ENCODE measurements around the gene TSPAN14.

The TSPAN14 gene

DNA sequence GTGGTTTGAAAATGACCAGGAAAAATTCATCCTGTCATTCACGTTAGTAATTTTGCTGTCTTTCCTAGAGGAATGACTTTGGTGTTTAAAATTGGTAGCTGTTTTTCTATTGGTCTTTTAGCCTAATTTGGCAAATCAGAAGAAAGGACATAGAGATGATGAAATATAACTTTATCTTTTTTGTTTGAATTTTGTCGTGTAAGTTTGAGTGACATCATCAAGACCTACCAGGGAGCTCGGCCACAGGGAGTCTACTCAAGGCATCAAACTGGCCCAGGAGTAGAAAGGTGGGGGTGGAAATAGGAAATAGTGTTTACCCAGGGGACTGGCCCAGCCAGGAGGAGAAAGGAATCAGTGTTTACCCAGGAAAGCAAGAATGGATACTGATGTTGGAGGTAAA lies 21.0 kb upstream of the TSPAN14 start:
- TF ChIP-seq, protein P1, sequence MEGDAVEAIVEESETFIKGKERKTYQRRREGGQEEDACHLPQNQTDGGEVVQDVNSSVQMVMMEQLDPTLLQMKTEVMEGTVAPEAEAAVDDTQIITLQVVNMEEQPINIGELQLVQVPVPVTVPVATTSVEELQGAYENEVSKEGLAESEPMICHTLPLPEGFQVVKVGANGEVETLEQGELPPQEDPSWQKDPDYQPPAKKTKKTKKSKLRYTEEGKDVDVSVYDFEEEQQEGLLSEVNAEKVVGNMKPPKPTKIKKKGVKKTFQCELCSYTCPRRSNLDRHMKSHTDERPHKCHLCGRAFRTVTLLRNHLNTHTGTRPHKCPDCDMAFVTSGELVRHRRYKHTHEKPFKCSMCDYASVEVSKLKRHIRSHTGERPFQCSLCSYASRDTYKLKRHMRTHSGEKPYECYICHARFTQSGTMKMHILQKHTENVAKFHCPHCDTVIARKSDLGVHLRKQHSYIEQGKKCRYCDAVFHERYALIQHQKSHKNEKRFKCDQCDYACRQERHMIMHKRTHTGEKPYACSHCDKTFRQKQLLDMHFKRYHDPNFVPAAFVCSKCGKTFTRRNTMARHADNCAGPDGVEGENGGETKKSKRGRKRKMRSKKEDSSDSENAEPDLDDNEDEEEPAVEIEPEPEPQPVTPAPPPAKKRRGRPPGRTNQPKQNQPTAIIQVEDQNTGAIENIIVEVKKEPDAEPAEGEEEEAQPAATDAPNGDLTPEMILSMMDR (IDR thresholded peaks at IDR 0.05) = no peak

DNA sequence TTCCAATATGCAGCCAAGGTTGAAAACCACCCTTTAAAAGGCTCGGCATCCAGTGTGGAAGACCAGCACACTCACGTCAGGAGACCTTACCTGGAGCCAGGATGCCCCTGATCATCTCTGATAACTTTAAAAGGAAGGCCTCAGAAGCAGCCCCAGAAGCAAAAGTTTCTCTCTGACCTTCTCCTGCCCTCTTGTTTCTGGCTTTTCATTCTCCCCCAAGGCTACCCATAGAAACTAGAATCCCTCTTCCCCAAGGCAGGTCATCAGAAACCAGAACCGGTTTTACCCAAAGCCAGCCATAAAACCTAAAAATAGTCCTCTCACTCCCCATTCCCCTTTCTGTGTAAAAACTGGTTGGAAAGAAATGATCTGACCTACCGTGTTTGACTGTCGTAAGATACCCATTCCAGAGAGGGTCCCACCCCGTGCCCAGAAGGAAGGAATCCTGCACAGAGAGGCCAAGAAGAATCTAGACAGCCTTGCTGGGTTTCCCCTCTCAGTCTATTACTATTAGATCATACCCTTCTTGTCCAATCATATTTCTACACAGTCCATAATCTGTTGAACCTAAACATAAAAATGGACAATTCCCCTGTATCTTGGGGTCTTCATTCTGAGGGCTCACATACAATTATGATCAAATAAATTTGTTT lies 17.5 kb upstream of the TSPAN14 start:
- TF ChIP-seq, protein P1 (IDR thresholded peaks at IDR 0.05) = no peak

DNA sequence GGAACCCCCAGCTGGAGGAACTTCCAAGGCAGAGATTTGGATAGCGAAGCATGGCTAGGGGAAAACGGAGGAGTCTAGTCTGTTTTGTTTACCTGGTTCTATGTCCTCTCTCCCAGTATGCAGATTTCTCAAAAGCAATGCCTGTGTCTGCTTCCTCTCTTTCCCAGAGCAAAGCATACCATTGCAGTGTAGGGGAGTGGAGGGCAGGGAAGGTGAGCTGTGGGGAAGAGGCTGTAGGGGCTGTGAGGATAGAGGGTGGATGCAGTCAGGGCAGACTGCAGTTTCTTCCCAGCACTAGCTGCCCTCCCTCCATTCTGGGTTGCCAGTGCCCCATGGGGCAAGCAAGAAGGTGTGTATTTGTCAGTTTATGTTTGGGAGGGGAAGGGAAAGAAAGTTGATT lies 16.9 kb upstream of the TSPAN14 start:
- TF ChIP-seq, protein P1 (IDR thresholded peaks at IDR 0.05) = no peak

DNA sequence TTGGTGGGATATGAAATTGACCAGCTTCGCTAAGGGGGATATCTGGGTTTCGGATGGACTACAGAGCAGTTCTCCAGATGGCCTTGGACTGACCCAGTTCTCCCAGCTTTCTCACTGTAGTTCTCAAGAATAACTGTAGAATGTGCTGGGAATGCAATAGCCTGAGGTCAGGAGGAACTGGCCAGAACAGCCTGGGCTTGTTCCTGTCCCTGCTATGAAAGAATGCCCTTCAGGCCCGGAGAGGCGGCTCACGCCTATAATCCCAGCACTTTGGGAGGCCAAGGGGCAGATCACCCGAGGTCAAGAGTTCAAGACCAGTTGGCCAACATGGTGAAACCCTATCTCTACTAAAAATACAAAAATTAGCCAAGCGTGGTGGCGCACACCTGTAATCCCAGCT lies 12.3 kb upstream of the TSPAN14 start:
- TF ChIP-seq, protein P1 (IDR thresholded peaks at IDR 0.05) = no peak

DNA sequence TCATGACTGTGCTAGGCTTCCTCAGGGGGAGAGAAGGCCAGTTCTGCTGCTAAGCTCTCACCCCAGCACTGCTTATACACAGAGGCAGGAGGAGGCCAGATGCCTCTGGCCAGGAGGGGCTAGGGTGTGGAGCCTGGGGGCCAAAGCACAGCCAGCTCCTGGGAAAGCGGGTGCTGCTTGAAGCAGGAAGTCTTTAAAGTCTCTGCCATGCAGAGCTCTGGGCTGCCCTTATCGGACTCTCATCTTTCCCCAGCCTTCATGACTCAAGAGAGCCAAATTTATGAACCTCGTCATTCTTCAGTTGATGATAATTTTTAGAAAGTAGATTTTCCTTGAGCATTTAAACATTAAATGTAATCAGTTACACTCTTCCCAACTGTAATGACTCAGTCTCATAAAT lies 11.2 kb upstream of the TSPAN14 start:
- TF ChIP-seq, protein P1 (IDR thresholded peaks at IDR 0.05) = no peak

DNA sequence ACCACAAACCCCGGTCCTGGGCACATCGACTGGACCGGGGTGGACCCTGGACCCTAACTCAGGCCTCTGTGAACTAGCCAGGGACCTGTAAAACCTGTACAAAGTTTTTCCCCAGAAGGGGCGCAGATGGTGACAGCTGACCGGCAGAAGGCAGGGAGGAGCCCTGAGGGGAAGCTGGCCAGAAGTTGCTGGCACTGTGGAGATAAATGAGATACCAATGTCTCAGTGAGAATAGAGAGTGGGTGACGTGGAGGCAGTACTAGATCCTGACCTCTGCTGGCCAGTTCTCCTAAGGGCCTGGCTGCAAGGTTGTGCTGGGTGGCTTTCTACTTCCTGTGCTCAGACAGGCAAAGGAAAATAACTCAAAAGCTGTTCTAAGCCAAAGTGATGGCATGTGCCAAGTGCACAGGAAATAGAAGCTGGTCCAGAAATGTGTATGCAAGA lies 10.6 kb upstream of the TSPAN14 start:
- TF ChIP-seq, protein P1 (IDR thresholded peaks at IDR 0.05) = peak; percentile 39

DNA sequence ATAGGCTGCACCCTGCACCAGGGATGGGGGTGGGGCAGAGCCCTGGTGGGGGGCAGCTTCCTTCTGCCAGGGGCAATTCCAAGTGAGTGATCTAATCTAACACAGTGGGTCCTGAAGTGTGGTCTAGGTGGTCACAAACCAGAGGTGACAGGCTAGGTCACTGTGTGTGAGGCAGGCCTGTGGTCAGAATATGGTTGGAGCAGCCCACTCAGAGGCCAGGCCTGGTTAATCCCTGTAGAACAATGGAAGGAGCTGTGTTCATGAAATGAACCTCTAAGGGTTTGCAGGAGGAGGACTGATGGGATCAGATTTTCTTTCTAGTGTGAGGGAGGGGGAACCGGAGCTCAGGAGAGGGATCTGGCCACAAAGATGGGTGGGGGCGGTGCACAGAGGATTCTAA lies 10.0 kb upstream of the TSPAN14 start:
- TF ChIP-seq, protein P1 (IDR thresholded peaks at IDR 0.05) = no peak
